ENCODE measurements around the gene RHOH. TPM values are rescaled to one million over a fixed set of nuclear protein-coding genes. Genes with fewer than 3 reads are reported as not detected.

RHOH gene
- total and polyA plus RNA-seq, 10 of the 15 experiments (the other 5 are each of a cell fraction or from before 2014, with no cell fraction given), result 46.5 to 120 (median 57.9) TPM

DNA sequence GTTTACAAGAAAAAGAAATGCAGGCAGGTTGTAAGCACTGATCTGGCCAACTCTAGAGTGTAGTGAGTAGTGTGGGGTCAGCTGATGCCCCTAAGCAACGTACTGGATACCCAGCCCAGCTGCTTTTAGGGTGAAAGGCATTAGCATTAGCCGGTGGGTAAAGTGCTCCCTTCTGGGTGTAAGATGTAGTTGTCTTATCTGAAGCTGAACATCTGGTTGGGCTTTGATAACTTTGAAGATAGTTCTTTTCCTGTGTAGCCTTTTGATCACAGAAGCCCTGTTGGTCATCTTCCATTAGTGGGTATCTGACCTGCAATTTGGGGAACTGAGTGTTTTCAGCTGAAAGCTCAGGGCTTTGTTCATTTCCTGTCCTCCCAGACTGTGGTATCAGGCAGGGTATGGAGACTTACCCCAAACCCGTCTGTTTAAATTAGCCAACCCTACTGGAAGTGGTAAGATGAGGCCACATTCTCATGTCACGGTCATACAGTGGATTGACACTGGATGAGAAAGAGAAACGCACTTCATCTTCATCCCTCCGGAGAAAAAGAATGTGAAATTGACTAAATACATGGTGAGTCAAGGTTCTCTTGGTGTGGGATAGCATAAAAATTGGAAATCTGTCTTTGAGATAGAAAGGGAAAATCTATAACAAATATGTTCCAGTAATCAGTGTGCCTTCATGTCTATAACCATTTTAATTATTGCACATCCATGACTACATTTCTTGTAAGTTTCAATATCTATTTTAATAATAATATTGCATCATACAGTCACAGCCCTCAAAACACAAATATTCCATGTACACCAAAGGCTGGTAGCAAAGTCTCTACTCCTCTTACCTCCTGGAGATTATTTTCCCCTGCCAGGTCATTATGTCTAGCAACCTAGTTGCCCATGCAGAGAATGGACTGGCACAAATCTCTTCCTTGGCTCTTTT is 8.7 kb downstream of the RHOH start (continued):
- TF ChIP-seq SMC3 (IDR thresholded peaks at IDR 0.05; ENCODE audit: borderline replicate concordance, low read length) (peak; percentile 31; the same call in 1 of the 2 replicates), POLR2A (IDR thresholded peaks at IDR 0.05; ENCODE audit: low read depth, low read length) (peak; percentile 57), HCFC1 (IDR thresholded peaks at IDR 0.05; ENCODE audit: low read length) (0 out of 2 replicates have a peak, but pooled peaks have one; percentile 33), KDM1A (IDR thresholded peaks at IDR 0.05; ENCODE audit: borderline replicate concordance) (no peak), NR2C1 (IDR thresholded peaks at IDR 0.05) (no peak), POLR2AphosphoS5 (IDR thresholded peaks at IDR 0.05; ENCODE audit: low read length) (peak; percentile 89), IRF4 (IDR thresholded peaks at IDR 0.05; ENCODE audit: low read depth, low read length) (peak; percentile 83), BMI1 (IDR thresholded peaks at IDR 0.05; ENCODE audit: borderline replicate concordance) (no peak), ASH2L (IDR thresholded peaks at IDR 0.05; ENCODE audit: borderline replicate concordance, low read depth) (no peak), JUNB (IDR thresholded peaks at IDR 0.05) (peak; percentile 51; the same call in 1 of the 2 replicates), YY1 (IDR thresholded peaks at IDR 0.05; ENCODE audit: low read depth, low read length) (peak; percentile 50; the same call in 1 of the 2 replicates), NRF1 (conservative IDR thresholded peaks at IDR 0.05; ENCODE audit: low read depth, low read length) (no peak), FOXM1 (IDR thresholded peaks at IDR 0.05; ENCODE audit: low read depth, low read length) (no peak), RAD51 (IDR thresholded peaks at IDR 0.05) (no peak; the same call in 1 of the 2 replicates), NFYA (IDR thresholded peaks at IDR 0.05; ENCODE audit: borderline replicate concordance, low read depth, low read length) (no peak), SPI1 (IDR thresholded peaks at IDR 0.05; ENCODE audit: borderline replicate concordance, insufficient read depth, low read depth, low read length) (peak; percentile 96), TBL1XR1 (IDR thresholded peaks at IDR 0.05; ENCODE audit: low read depth, low read length) (peak; percentile 70), MTA3 (IDR thresholded peaks at IDR 0.05; ENCODE audit: borderline replicate concordance, low read length) (no peak)
- TF ChIP-seq, protein P1, sequence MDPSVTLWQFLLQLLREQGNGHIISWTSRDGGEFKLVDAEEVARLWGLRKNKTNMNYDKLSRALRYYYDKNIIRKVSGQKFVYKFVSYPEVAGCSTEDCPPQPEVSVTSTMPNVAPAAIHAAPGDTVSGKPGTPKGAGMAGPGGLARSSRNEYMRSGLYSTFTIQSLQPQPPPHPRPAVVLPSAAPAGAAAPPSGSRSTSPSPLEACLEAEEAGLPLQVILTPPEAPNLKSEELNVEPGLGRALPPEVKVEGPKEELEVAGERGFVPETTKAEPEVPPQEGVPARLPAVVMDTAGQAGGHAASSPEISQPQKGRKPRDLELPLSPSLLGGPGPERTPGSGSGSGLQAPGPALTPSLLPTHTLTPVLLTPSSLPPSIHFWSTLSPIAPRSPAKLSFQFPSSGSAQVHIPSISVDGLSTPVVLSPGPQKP (IDR thresholded peaks at IDR 0.05; ENCODE audit: low read depth, low read length), result no peak
- TF ChIP-seq, protein P2, sequence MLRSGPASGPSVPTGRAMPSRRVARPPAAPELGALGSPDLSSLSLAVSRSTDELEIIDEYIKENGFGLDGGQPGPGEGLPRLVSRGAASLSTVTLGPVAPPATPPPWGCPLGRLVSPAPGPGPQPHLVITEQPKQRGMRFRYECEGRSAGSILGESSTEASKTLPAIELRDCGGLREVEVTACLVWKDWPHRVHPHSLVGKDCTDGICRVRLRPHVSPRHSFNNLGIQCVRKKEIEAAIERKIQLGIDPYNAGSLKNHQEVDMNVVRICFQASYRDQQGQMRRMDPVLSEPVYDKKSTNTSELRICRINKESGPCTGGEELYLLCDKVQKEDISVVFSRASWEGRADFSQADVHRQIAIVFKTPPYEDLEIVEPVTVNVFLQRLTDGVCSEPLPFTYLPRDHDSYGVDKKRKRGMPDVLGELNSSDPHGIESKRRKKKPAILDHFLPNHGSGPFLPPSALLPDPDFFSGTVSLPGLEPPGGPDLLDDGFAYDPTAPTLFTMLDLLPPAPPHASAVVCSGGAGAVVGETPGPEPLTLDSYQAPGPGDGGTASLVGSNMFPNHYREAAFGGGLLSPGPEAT (IDR thresholded peaks at IDR 0.05; ENCODE audit: low read depth), result peak; percentile 77
- TF ChIP-seq, protein P3, sequence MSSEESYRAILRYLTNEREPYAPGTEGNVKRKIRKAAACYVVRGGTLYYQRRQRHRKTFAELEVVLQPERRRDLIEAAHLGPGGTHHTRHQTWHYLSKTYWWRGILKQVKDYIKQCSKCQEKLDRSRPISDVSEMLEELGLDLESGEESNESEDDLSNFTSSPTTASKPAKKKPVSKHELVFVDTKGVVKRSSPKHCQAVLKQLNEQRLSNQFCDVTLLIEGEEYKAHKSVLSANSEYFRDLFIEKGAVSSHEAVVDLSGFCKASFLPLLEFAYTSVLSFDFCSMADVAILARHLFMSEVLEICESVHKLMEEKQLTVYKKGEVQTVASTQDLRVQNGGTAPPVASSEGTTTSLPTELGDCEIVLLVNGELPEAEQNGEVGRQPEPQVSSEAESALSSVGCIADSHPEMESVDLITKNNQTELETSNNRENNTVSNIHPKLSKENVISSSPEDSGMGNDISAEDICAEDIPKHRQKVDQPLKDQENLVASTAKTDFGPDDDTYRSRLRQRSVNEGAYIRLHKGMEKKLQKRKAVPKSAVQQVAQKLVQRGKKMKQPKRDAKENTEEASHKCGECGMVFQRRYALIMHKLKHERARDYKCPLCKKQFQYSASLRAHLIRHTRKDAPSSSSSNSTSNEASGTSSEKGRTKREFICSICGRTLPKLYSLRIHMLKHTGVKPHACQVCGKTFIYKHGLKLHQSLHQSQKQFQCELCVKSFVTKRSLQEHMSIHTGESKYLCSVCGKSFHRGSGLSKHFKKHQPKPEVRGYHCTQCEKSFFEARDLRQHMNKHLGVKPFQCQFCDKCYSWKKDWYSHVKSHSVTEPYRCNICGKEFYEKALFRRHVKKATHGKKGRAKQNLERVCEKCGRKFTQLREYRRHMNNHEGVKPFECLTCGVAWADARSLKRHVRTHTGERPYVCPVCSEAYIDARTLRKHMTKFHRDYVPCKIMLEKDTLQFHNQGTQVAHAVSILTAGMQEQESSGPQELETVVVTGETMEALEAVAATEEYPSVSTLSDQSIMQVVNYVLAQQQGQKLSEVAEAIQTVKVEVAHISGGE (CRISPR knock-in tag; IDR thresholded peaks at IDR 0.05), result no peak

All from GM12878 (cell line).